Astrocyte of the hippocampus (primary cell): Measurements from ENCODE around the gene PKD1.
A peak's percentile ranks its signal among the peaks of the same experiment; 100 is the strongest.
"Not testable (repeated sequence)": the region's sequence is repeated elsewhere in the genome, so short reads cannot be mapped to it uniquely, and the experiment has no call there.

ENCODE experiments used
- DNase-seq: peaks from one replicate; pipeline ENCODE4 v3.0.0; 2011; ENCODE audit warnings: low read depth, low spot score

PKD1 gene

GRCh38 chr16:2108446-2109270, 27.0 kb downstream of the PKD1 start:
- not testable (repeated sequence) for DNase-seq

DNA sequence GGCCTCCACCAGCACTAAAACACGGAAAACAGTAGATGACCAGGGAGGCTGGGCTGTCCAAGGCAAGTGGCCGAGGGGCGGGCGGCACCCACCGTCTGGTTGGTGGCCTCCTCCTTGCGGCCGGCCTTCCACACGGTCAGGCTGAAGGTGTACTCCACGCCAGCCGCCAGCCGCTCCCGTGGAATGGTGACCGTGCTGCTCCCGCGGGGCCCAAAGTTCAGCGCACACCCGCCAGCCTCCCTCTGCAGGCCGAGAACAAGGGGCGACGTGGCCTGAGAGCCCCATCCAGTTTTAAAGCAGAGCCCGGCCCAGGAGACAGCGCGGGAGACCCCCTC, 27.9 kb downstream of the PKD1 start:
- DNase-seq, result not testable (repeated sequence)

DNA sequence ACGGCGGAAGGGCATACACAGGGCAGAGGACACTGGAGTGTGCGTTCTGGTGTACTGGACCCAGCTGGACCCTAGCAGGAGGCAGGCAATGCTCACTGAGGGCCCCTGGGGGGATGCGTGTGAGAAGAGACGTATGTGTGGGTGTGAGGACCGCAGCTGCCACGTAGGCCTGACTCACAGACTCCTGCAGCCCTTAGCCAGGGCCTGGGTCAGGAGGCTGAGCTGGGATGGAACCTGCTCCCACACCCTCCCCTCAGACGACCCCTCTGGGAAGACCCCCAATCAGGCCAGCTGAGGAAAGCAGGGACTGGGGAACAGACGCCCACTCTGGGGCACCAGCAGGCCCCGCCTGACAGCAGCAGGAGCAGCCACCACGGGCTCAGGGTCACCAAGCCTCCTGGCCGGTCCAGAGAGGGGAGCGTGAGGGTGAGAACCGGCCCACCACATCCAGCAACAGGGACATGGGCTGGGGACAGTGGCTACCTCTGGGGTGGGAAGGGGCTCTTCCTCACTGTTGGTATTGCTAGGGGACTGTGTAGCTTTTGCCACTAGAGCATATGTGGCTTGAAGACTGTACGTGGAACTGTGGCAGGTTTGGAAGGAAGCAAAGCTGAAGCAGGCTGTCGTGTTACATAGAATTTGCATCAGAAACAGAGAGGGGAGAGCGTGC, 28.4 kb downstream of the PKD1 start:
- not testable (repeated sequence) for DNase-seq

DNA sequence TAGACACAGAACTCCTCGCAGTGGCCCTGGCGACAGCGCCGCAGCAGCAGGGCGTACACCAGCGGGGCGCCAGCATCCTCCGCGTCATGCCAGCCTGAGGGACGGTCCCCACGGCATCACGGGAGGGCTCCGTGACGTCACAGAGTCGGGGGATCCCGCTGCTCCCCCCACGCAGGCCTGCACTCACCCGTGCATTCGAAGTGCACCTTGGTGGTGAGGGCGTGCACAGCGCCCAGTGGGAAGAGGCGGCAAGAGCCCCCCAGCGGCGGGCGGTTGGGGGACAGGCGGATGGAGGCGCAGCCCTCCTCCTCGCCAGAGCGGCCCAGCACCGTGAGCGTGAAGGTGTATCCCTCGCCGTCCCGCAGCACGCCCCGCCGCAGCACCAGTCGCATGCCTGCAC, 29.5 kb downstream of the PKD1 start:
- DNase-seq, result not testable (repeated sequence)

DNA sequence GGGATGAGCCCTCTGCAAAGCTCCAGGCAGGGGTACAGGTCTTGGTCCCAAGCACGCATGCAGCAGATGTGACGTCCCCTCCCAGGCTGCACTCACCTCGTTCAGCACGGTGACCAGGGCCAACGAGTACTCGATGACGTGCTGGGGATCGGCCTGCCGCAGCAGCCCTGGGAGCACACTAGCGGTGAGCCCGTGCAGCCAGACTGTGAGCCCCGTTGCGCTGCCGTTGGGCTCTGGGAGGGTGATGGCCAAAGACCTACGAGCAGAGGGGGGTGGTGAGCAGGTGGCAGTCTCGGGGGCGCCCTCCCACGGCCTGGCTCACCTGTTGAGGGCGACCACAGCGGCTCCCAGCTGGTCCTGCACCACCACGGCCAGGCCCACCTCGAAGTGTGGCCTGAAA, 29.9 kb downstream of the PKD1 start:
- not testable (repeated sequence) for DNase-seq

GRCh38 chr16:2105291-2105690, 30.4 kb downstream of the PKD1 start:
- not testable (repeated sequence) for DNase-seq

- not testable (repeated sequence) for DNase-seq
Measured at GRCh38 chr16:2104464-2104863, 31.2 kb downstream of the PKD1 start.

DNA sequence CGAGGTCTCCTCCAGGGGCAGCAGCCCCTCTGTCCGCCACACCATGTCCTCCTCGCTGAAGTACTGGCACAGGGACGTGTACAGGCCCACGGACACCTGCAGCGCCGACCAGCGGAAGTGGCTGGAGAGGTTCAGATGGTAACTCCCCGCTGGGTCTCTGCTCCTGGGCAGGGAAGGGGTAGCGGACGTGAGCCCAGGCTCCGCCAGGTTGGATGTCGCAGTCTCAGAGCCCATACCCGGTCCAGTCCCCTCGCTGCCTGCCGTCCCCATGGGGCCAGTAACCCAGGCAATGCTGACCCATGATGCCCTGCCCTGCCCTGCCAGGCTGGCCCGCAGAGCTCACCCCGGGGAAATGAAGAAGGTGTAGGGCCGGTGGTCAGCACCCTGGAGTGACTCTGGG, 33.2 kb downstream of the PKD1 start:
- DNase-seq, result no peak

- DNase-seq, result not testable (repeated sequence)
Measured at GRCh38 chr16:2101581-2101980, 34.1 kb downstream of the PKD1 start.

DNA sequence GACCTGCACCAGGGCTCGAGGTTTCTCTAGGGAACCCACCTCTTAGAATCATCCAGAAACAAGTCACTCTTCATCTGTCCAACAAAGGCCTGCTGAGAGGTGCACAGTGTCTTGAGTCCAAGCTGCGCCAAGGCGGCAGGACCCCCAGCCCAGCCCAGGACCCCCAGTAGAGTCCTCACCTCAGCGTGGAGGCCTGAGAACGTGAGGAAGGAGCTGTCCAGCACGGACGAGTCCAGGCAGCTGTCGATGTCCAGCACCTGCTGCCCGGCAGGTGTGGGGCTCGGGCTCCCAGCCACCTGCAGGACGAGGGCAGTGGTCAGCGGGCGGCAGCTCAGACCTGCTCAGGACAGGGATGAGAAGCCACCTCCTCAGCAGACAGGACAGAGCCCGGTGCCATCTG, 38.0 kb downstream of the PKD1 start:
- not testable (repeated sequence) for DNase-seq

- DNase-seq, result peak; percentile 67
Measured at GRCh38 chr16:2096853-2097595, 38.7 kb downstream of the PKD1 start.

DNA sequence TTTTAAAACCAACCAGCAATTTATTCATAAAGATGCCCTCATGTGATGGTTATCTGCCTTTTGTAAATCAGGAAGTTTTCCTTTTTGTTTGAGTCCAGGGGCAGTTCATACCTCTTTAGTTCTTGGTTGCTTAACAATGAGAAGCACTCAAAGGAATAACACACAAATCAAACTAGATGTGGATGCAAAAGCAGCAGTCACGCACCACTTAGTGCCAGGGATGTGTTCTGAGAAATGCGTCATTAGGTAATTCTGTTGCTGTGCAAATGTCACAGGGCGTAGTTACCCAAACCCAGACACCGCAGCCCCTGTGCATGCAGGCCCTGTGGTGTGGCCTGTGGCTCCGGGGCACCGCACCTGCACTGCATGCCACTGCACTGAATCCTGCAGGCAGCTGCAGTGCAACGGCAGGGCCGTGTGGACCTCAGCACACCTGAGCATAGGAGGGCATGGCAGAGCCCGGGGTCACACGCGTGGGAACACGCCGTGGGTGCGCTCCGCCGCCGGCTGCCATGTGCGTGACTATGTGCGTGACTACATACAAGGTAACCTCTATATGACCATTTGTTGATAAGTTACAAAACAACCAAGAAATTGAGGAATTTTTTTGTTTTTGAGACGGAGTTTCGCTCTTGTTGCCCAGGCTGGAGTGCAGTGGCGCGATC, 39.6 kb downstream of the PKD1 start:
- no peak for DNase-seq

DNA sequence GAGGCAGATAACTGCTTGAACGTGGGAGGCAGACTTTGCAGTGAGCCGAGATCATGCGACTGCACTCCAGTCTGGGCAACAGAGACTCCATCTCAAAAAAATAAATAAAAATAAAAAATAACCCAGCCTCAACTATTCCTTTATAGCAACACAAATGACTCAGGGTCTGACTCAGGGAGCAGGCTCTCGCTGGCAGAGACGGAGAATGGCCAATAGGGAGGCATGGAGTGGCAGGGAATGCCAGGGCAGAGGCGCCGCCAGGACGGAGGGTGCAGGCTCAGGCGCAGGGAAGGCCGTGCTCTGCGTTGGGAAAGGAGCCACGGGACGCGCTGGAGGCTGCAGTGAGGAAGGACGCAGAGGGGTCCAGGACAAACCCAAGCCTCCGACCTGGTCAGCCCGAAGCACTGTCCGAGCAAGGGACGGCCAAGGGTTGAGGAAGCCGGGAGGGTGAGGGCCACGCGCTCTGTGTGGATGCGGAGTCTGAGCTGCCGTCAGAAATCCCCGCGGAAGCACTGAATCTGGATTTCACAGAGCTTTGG, 40.3 kb downstream of the PKD1 start:
- peak; percentile 80 for DNase-seq

DNA sequence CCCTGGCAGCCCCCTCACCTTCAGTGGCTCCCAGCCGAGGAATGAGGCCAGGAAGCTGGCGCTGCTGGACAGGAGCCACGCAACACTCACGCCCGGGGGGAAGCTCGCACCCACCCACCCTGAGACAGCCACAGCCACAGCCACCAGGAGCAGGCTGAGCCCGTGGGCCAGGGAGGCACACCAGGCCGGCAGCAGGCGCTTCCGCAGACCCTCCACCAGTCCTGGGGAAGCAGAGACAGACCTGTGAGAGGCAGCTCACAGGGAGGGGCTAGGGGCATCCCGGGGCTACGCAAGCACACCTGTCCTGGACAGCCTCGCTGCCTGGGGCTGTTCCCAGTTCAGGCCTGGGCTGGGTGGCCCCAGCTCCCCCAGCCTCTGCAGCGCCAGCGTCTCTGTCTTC, 41.9 kb downstream of the PKD1 start:
- no peak for DNase-seq

DNA sequence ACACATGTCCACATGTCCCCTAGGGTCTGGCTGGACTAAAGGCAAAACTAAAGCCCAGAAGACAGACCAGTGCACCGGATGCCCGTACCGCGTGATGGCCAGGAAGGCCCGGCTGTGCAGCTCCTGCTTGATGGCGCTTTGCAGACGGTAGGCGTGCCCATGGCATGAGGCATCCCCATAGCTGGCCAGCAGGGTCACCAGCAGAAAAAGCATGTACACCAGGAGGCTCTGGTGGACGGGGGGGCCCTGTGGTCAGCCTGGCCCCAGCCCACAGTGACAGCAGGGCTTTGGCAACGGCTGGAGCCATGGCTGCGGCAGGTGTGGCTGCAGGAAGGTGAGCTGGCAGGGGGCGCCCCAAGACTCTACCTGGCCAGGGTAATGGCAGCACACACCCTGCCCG, 42.8 kb downstream of the PKD1 start:
- DNase-seq, result no peak

DNA sequence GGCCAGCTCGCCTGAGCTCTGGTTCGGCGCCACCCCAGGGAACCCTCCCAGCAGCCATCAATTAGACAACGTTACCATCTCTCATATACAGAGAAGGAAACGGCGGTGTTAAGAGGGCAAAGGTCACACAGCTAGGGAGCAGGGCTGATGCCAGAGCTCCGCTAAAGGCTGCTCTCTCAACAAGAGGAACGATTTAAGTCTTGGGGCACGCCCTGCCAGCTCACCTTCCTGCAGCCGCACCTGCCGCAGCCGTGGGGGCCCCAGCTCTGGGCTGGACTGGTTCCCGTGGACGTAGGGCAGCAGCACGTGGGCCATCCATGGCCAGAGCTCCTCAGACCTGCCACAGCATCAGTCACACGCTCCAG, 43.5 kb downstream of the PKD1 start:
- no peak for DNase-seq

- no peak for DNase-seq
Measured at GRCh38 chr16:2091547-2092255, 44.0 kb downstream of the PKD1 start.

GRCh38 chr16:2090777-2091546, 44.7 kb downstream of the PKD1 start:
- peak; percentile 86 for DNase-seq

DNA sequence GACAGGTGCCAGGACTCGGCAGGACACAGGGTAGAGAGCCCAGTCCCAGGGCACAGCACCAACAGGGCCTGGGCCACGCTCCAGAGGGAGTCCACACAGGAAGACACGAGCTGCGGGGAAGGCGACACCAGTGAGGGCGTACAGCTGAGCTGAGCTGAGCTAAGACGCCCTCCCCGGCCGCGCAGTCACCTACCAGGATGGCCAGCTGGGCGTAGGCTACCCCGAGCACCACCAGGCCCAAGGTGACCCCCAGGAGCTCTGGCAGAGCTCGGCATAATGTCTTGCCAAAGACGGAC, 45.3 kb downstream of the PKD1 start:
- no peak for DNase-seq

DNA sequence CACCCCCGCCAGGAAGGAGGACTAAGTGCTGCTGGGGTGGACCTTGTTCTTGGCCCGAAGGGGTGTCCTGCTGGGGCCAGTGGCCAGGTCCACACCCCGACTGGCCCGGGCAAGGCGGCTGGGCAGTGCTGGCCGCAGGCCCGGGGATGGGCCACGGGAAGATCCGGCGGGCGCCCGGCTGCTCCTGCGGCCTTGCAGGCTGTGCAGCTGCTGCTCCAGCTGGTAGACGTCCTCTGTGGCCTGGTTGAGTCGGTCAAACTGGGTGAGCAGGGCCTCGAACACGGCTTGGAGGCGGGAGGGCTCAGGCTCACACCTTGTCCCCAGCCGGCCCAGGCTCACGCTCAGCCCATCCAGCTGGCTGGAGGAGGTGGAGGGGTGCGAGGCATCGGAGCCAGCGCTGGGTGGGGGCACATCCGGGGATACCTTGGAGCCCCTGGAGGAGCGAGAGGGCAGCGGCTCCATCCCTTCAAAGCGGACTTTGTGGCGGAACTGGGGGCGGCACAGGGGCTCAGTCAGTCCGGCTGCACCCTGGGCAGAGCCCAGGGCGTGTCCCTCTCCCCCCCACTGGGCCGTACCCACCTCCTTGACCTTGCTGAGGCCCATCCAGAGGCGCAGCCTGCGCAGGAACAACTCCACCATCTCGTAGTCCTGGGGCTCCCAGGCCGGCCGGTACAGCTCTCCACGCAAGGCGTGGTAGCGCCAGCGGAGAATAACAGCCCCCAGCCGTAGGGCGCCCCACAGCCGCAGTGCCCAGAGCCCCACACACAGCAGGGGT, 45.8 kb downstream of the PKD1 start:
- DNase-seq, result no peak
